GM21390 (cell line): ENCODE measurements around the gene SRP14.
"Not testable (repeated sequence)": the region's sequence is repeated elsewhere in the genome, so short reads cannot be mapped to it uniquely, and the experiment has no call there.

Experiments
- ATAC-seq: cut with Tn5 transposase; IDR thresholded peaks from one replicate; pipeline ENCODE4 v1.9.1; 2021; ENCODE audit not compliant: unreplicated experiment

SRP14 gene, protein sequence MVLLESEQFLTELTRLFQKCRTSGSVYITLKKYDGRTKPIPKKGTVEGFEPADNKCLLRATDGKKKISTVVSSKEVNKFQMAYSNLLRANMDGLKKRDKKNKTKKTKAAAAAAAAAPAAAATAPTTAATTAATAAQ

DNA sequence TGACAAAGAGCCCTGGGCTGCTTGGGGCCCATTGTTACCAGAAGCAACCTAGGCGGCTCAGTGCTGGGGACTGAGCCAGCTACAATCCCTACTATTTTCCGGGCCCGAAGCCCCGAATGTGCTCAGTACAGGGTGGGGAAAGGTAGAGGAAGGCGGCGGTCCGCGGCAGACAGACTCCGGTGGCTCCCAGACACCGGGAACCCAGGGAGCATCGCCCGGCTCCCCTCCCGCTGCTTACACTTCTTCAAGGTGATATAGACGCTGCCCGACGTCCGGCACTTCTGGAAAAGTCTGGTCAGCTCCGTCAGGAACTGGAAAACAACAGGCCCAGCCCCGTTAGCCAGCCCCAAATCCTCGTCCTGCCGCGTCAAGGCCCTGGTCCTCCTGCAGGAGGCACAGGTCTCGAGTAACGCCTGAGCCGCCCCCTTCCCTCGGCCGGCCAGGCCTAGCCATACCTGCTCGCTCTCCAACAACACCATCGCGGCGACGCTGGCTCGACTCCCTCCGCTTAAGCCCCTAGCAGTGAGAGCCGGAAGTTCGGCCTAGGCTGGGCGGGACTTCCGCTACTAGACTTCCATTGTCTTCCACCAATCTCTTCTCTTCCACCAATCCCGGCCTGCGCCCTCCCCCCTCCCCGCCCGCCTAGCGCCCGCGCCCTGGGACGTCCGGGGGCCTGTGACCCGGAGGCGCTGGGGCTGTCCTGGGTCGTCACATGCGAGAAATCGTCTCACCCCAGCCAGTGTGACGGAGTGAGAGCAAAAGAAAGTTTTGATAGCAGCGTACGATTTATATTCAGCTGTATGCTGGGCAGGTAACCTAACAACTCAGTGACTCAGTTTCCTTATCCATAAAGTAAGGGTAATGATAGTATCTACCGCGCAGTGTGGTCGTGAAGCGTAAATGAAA lies at the start of gene SRP14:
Gene SRP14, minus strand, starts transcription at position 544 of the 906 bp plus-strand sequence. Its CDS starts 65 bp downstream, at position 479.
- ATAC-seq = peak; percentile 90

DNA sequence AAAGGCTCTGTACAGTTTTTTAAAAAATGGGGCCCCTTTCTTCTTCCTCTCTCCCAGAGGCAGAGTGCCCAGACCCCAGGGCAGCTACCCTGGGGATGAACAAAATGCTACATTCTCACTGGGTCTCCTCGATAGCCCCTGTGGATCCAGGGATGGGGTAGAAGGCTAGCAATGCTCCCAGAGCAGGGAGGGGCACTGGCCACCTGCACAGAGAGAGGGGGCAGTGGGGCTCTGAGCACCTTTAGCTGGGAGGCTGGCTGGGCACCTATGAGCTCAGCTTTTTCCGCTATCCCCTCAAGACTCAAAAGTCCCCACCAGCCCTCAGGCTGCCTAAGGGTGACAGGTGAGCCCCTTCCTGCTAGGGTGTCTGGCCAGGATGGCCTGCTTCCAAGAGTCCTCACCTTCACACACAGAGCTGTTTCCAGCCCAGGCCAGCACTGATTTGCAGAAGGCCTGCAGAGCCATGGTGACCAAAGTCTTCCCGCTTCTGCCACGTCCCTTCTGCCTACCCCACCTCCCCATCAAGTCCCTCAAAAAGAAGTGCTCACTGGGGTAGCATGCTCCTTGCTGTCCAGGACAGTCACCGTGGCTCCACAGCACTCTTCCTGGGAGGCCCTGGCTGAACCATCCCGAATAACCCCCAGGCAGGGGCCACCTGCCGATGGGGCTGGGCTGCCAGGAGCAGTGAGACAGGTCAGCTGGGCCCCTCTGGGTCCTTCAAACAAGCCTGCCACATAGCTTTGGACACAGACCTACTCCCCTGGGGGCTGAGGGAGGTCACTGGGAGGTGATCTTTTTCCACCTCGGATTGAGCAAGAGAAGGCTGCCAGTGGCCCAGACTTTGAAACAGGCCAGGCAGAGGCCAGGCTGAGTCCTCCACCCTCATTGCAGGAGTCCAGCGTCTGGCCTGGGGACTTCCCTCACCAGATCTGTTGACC lies 49.3 kb upstream of the SRP14 start:
- no peak for ATAC-seq

DNA sequence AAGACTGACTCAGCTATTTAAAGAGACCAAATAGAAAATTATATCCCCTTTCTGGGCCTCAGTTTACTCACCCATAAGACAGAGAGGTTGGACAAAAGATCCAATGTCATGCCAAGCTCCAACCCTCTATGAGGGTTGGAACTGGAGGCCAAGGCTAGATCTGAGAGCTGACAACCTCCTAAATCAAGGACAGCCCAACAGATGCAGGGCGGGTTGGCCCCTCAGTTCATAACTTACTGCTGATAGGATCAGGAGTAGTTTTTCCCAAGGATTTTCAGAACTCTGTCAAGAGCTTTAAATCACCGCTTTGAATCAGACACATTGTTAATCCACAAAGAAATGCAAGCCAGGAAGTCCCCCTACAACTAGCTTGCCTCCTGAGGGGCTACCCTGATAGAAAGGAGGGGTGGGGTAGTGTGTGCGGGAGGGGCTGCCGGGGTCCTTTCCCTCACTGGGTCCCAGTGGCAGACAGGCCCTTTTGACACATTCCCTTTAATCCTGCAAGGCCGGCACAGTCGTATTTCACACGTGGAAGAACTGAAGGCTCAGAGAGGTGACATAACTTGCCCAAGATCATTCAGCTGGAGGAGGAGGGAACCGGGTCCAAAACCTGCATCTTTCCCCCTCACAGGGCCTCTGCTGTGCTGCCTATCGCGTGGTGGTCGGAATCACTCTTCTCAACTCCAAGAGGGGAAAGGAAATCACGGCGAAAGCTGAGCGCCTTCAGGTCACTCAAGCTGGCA lies 48.3 kb upstream of the SRP14 start:
- ATAC-seq = no peak

DNA sequence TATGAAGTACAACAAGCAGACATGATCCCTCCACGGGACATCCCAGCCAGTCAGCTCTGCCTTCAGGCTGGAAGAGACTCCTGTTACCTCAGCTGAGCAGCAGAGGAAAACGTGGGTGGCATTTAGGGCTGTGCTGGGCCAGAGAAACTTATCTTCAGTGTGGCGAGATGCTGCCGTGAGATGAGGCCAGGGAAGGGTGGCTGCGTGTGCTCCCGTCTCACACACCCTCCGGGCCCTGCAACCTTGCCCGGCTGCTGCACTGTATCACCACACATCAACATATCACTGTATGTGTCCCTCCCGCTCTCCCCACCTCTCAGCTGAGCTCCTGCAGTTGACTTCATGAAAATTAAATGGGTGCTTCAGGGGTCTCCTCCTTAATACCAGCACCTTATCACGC lies 46.3 kb upstream of the SRP14 start:
- ATAC-seq = no peak

DNA sequence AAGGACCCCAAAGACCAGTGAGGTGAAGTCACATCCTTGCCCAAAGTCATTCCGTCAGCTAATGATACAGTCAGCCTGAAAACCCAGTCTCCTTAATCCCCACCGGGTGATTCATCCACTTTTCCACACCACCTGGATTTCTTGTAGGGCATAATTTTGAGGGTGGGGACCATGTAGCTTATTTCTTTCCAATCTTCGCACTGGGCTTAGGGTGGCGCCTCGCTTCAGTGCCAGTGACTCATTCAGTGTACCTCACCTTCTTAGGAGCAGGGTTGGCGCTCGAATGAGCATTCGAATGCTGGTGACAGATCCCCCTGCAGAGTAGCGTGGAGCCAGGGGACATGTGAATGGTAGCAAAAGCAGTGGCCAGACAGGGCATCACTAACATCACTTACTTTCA lies 45.7 kb upstream of the SRP14 start:
- ATAC-seq = no peak

GRCh38 chr15:40082195-40082883 lies 43.4 kb upstream of the SRP14 start:
- ATAC-seq = no peak

GRCh38 chr15:40081691-40082194 lies 42.8 kb upstream of the SRP14 start:
- ATAC-seq = no peak

GRCh38 chr15:40080847-40081246 lies 41.9 kb upstream of the SRP14 start:
- no peak for ATAC-seq

GRCh38 chr15:40080104-40080503 lies 41.1 kb upstream of the SRP14 start:
- ATAC-seq = no peak

DNA sequence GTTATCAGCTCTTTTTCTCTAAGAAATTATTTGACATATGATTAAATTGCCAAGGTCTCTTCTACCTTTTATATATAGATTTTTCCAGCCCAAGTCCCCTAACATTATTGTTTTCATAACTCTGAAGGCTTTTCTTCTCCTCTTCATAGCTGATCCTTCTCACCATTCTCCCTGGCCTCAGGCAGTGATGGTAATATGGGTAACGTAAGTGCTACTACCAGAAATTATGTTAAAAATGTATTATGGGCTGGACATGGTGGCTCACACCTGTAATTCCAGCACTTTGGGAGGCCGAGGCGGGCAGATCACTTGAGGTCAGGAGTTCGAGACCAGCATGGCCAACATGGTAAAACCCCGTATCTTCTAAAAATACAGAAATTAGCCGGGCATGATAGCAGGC lies 40.5 kb upstream of the SRP14 start:
- no peak for ATAC-seq

GRCh38 chr15:40075298-40076044 lies 36.5 kb upstream of the SRP14 start:
- ATAC-seq = no peak

GRCh38 chr15:40074656-40075055 lies 35.7 kb upstream of the SRP14 start:
- ATAC-seq = not testable (repeated sequence)

DNA sequence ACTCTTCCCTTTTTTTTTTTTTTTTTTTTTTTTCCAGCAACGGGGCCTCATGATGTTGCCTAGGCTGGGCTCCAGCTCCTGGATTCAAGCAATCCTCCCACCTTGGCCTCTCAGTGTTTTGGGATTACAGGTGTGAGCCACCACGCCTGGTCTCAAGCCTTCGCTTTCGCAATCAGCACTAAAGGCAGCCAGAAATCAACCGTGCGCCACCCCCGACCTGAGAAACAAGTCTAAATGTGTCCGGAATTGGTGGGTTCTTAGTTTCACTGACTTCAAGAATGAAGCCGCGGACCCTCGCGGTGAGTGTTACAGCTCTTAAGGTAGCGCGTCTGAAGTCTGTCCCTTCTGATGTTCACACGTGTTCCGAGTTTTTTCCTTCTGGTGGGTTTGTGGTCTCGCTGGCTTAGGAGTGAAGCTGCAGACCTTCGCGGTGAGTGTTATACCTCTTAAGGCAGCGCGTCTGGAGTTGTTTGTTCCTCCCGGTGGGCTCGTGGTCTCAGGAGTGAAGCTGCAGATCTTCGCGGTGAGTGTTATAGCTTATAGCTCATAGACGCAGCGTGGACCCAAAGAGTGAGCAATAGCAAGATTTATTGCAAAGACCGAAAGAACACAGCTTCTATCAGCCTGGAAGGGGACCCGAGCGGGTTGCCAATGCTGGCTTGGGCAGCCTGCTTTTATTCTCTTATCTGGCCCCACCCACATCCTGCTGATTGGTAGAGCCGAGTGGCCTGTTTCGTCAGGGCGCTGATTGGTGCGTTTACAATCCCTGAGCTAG lies 34.9 kb upstream of the SRP14 start:
- not testable (repeated sequence) for ATAC-seq

DNA sequence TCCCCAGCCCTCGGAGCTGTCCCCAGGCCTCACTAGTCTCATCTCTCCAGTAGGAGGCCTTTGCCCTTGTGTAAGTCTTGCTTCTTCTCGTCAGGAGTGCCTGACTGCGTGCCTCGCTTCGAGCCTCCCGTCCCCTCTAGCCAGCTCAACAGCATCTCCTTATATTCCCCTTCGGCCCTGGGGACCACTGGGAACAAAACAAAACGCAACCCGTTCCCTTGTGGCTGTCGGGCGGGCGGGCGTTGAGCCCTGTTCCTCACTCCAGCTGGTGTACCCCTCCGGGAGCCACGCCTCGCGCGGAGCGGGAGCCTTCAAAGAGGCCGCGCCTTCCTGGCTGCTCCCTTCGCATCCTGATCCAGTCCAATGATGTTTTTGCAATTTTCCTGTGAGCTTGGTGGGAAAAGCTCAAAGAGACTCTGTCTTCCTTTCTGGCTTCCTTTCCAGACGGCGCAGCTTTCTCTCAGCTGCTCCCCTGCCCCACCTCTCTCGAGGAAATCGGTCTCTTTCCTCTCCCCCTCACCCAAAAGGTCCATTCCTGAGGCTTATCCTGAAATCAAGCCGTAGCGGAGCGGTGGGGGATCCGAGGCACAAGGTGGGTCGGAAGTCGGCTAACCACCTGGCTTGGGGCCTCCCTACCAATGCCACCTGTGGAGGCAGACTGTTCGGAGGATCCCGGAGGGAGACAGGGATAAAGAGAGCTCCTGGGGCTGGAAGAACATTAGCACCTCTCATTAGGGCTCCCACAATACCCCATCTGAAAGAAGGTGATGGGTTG lies 33.4 kb upstream of the SRP14 start:
- no peak for ATAC-seq

DNA sequence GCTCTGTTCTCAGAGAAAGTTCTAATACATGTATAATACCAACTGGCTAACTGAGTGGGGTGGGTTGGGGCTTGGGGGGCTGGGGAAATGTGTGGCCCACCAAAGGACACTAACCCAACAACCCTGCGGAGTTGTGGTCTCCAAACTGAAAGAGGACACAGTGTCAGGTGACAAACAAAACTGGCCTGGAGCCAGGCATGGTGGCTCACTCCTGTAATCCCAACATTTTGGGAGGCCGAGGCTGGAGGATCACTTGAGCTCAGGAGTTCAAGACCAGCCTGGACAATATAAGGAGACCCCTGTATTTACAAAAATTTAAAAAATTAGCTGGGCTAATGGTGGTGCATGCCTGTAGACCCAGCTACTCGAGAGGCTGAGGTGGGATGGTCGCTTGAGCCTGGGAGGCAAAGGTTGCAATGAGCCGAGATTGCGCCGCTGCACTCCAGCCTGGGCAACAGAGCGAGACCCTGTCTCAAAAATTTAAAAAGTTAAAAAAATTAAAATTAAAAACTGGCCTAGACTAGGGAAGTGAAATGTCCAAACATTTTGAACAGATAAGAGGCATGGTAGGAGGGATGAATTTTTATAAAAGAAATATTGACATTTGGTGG lies 31.7 kb upstream of the SRP14 start:
- no peak for ATAC-seq

- no peak for ATAC-seq
Observed at GRCh38 chr15:40070166-40070557, 31.2 kb upstream of the SRP14 start.
